Retinal pigment epithelial cell (primary cell): ENCODE measurements around the gene FAM13A.
A peak's percentile ranks its signal among the peaks of the same experiment; 100 is the strongest.

Source experiments
- DNase-seq: peaks from one replicate; pipeline ENCODE4 v3.0.0-alpha.2; 2010; ENCODE audit warnings: low read depth
- H3K4me3 ChIP-seq: 2 replicates; pipeline ENCODE4 v1.5.1; 2011; ENCODE audit warnings: mild to moderate bottlenecking, low read length, control low read depth, moderate library complexity
- TF ChIP-seq, protein P1 (sequence below): conservative IDR thresholded peaks from 2 replicates; pipeline ENCODE4 v1.5.1; 2011; ENCODE audit warnings: low read depth, low read length, control low read depth, inconsistent platforms

FAM13A gene

DNA sequence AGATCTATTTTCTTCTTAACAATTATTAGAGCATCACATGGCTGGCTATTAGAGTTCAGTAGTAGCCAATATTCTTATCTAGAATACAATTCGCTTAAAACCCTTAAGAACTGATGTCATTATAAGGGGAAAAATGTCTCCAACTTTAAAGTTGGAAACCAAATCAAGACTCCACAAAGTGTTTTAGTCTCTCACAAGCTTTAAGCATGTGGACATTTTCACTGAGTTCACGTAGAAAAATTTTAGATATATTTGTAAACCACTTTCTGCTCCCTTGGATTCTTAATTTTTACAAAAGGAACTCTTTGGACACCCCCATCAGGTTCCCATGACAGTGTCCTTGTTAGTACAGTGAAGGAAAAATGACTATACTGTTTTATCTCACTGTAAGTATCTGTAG is 235.5 kb downstream of the FAM13A start:
- DNase-seq: no peak
- peak overlapping the region; percentile 67 for H3K4me3 ChIP-seq

DNA sequence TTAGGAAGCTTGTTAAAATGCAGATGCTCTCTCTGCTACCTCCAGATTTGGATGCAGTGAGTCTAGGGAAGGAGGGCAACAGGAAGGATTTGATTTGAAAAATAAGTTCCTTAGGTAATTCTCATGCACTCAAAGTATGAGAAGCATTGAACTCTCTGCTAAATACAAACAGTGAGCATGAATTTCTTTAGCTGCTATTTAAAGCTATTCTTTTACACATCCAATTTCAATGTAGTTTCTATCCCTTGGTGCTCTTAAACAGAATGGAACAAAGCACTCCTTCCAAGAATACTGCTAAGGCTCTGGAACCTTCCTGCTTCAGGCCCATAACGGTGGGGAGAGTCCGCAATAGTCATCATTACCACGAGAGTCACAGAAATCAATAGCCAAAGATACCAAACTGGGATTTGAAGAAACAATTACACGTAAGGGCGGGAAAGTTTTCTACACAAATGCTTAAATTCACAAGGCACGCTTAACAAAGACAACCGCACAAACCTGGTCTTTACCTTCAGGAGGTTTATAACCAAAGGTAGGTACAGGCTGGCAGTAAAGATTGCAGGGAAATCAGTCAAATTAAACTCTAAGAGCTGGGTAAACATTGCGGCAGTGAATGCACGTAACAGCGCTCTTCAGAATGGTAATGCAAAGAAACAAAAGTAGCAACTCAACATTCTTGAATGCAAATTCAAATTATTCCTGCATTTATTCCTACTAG is 236.1 kb downstream of the FAM13A start:
- TF ChIP-seq, protein P1, sequence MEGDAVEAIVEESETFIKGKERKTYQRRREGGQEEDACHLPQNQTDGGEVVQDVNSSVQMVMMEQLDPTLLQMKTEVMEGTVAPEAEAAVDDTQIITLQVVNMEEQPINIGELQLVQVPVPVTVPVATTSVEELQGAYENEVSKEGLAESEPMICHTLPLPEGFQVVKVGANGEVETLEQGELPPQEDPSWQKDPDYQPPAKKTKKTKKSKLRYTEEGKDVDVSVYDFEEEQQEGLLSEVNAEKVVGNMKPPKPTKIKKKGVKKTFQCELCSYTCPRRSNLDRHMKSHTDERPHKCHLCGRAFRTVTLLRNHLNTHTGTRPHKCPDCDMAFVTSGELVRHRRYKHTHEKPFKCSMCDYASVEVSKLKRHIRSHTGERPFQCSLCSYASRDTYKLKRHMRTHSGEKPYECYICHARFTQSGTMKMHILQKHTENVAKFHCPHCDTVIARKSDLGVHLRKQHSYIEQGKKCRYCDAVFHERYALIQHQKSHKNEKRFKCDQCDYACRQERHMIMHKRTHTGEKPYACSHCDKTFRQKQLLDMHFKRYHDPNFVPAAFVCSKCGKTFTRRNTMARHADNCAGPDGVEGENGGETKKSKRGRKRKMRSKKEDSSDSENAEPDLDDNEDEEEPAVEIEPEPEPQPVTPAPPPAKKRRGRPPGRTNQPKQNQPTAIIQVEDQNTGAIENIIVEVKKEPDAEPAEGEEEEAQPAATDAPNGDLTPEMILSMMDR: no peak
- H3K4me3 ChIP-seq: peak overlapping the region; percentile 67
- no peak for DNase-seq

More for the DNA sequence above, 235.5 kb downstream of the FAM13A start:
- TF ChIP-seq, protein P1: no peak

DNA sequence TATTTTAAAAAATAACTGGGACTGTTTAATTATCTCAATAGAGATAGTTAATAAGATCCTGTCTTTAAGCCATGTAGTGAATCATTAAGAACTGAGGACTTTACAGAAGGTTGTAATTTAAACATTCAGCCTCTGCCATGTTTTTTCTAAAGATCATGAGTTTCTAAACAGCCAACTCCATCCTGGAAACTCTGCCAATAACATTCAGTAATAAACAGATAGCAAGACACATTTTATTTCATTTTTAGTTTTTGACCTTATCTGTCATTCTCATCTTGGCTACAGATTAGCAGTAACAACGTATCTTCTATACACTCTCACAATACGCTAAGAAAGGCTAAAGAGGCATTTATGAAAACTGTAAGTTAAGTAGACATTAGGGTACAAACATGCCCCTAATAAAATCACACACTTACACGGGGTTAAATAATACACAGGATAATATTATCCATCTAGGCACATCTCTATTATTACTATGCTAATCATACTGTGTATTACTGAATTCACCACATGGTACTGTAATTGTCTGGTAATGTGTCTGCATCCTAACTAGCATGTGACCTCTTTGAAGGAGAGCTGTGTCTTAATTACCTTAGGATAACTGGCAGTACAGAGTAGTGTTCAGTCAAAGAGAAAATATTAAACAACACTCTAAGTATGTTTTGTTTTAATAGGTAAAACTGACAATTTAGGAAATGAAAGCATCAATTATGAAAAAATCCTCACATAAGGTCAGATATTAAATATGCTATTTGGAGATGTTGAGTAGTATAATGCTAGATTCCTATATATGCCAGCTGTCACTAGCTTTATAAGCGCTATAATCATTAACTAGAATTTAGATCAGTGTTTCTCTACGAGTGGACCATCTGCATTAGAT is 236.9 kb downstream of the FAM13A start:
- TF ChIP-seq, protein P1: no peak
- H3K4me3 ChIP-seq: peak overlapping the region; percentile 67

DNA sequence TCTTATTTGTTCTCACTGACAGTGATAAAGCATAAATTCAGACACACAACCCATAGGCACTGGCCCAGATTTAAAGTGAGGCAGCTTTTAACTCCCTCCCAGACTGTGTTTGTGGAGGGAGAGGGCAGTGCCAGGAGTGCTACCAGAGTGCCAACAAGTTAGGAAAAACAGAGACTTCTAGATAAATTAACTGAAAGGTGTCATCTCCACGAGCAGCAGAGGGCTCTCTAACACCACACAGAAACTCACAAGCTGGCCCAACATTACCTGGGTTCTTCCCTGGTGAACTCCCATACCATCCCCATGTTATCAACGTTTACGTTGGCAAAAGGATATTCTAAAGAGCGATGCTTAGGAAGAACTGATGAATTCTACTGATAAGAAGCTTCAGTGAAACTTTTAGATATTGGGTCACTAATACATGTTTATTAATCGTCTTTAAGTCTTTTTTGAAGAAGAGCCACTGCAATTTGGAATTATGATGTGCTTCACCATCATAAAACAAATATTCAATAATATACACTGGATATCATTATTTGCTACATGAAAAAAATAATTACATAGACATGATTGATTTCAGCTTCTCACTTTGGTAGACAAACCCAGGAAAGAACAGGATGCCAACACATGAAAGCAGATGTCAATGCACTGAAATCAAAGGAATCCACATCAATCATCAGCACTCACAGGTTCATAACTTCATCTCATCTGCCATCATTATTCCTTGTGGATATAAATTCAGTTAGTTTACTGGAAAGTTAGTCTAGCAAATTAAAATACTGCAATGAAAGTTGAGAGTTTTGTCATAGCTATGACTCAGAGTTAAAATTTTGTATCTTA is 238.1 kb downstream of the FAM13A start:
- TF ChIP-seq, protein P1: peak; percentile 60
- H3K4me3 ChIP-seq: no peak overlapping the region
- no peak for DNase-seq

More for the DNA sequence above, 236.9 kb downstream of the FAM13A start:
- no peak for DNase-seq

DNA sequence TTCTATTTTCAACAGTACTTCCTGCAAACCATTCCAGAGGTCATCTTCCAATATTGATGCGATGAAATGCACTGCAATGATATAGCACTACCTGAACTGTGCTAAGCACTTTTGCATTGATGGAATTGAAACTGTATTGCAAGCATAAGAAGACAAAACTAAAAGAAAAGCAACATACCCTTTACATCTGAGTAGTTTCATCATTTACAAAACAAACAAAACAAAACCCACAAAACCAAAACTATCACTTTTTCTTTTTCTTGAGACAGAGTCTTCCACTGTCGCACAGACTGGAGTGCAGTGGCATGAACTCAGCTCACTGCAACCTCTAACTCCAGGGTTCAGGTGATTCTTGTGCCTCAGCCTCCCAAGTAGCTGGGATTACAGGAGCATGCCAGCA is 239.2 kb downstream of the FAM13A start:
- TF ChIP-seq, protein P1: no peak
- no peak overlapping the region for H3K4me3 ChIP-seq
- DNase-seq: no peak

DNA sequence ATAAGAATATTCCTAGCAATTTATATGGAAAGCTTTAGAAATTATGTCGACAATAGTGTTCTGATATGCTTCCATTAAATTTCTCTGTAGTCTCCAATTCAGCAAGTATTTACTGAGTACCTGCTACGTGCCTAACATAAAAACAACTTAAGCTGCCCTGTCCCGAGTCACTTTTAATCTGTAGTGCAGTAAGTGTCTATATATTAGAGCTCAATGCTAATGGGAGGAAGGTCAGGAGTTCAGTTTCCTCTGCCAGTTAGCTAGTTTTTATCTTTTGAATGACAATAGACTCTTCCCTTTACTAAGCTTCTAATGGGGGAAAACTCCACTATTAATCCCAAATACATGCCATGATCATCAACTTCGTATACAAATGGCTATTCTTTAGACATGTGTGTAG is 240.6 kb downstream of the FAM13A start:
- DNase-seq: no peak
- TF ChIP-seq, protein P1: no peak

More for the DNA sequence above, 240.6 kb downstream of the FAM13A start:
- H3K4me3 ChIP-seq: no peak overlapping the region
